ENCODE measurements around the gene ALDOC.

GRCh38 chr17:28571361-28572122 lies 5.2 kb downstream of the ALDOC start, which contains the start of gene PIGS:
- TF ChIP-seq CTCF (conservative IDR thresholded peaks at IDR 0.05 in 1 of 2, IDR thresholded peaks at IDR 0.05 in 1 of 2; ENCODE audit: extremely low read depth in 1 of 2, insufficient read depth in 1 of 2, low read depth in 1 of 2, low read length in 2 of 2), result no peak
- TF ChIP-seq EZH2 (IDR thresholded peaks at IDR 0.05; ENCODE audit: borderline replicate concordance, low read length), result no peak

Measured in mammary epithelial cell (primary cell).